Panc1 (cell line): ENCODE measurements around the gene MCF2L. TPM values are rescaled to one million over a fixed set of nuclear protein-coding genes. Genes with fewer than 3 reads are reported as not detected.

Source experiments
- ATAC-seq: fragments of 200-7000 bp; cut with Tn5 transposase; 2 replicates; pipeline ENCODE4 v1.9.1; 2020; ENCODE audit warnings: mild to moderate bottlenecking, moderate library complexity
- BruUV-seq: library from RNA; stranded (reverse); fragments of 400-500 nt; replicated peaks from 2 replicates; lab custom pipeline; 2021; lab: Mats Ljungman, UMichigan
- CTCF ChIA-PET: fragments of 300-600 bp; sonication (Branson Sonifier 250); formaldehyde crosslinking; loops from one replicate; lab custom pipeline; 2022; ENCODE audit warnings: antibody characterized with exemption; lab: Charles Lee
- POLR2A ChIA-PET: fragments of 300-600 bp; sonication (Branson Sonifier 250); formaldehyde crosslinking; loops from one replicate; lab custom pipeline; 2022; ENCODE audit warnings: antibody characterized with exemption; lab: Charles Lee
- DNase-seq: peaks from one replicate; pipeline ENCODE4 v3.0.0-alpha.2; 2010; ENCODE audit warnings: low read depth, low spot score
- H3K27ac ChIP-seq: 2 replicates; pipeline ENCODE4 v1.5.1; 2011; ENCODE audit warnings: mild to moderate bottlenecking, low read length, inconsistent platforms
- H3K27me3 ChIP-seq: fragments of 200-500 bp; sonication (Bioruptor generic); 2 replicates; pipeline ENCODE4 v1.6.0; 2014; ENCODE audit warnings: low read length, inconsistent platforms; ENCODE audit not compliant: control insufficient read depth, insufficient read depth
- H3K36me3 ChIP-seq: fragments of 200-500 bp; sonication (Bioruptor generic); 2 replicates; pipeline ENCODE4 v1.5.1; 2014; ENCODE audit warnings: inconsistent platforms, mild to moderate bottlenecking, low read length, moderate library complexity; ENCODE audit not compliant: control insufficient read depth, insufficient read depth
- H3K4me1 ChIP-seq: 2 replicates; pipeline ENCODE4 v1.5.1; 2011; ENCODE audit warnings: inconsistent platforms, mild to moderate bottlenecking, low read length, moderate library complexity; ENCODE audit not compliant: control insufficient read depth, insufficient read depth
- H3K4me3 ChIP-seq, 2 experiments: 2 replicates each; pipeline ENCODE4 v1.5.1; 2011 to 2012; ENCODE audit warnings: low read depth in 2 of 2, low read length in 2 of 2, mild to moderate bottlenecking in 2 of 2, inconsistent platforms in 1 of 2, moderate library complexity in 1 of 2
- H3K9me3 ChIP-seq: fragments of 200-500 bp; sonication (Bioruptor generic); 2 replicates; pipeline ENCODE4 v1.5.1; 2014; ENCODE audit warnings: low read depth, mild to moderate bottlenecking, inconsistent platforms, low read length, moderate library complexity; ENCODE audit not compliant: control insufficient read depth, insufficient read depth
- CTCF ChIP-seq: fragments of 450-650 bp; IDR thresholded peaks from 2 replicates; pipeline ENCODE4 v1.5.1; 2017; ENCODE audit warnings: mild to moderate bottlenecking
- POLR2AphosphoS5 ChIP-seq: IDR thresholded peaks from 2 replicates; pipeline ENCODE4 v1.6.1; 2012; ENCODE audit warnings: mild to moderate bottlenecking, low read depth, low read length, moderate library complexity
- REST ChIP-seq, 2 experiments: IDR thresholded peaks; 2 replicates each; pipeline ENCODE4 v1.6.1; 2011 to 2012; ENCODE audit warnings: low read depth in 2 of 2, control low read depth in 1 of 2, low read length in 1 of 2, mild to moderate bottlenecking in 1 of 2, moderate library complexity in 1 of 2; ENCODE audit not compliant: insufficient read depth in 1 of 2
- SIN3A ChIP-seq: IDR thresholded peaks from 2 replicates; pipeline ENCODE4 v1.6.1; 2012; ENCODE audit warnings: low read depth, mild to moderate bottlenecking, low read length, moderate library complexity, borderline replicate concordance; ENCODE audit not compliant: insufficient read depth
- TCF7L2 ChIP-seq: IDR thresholded peaks from 2 replicates; pipeline ENCODE4 v1.6.1; 2011; ENCODE audit warnings: mild to moderate bottlenecking, low read depth, low read length, inconsistent platforms
- in situ Hi-C: cut with HindIII; loops from 2 replicates; pipeline ENCODE4 v1.10.0; 2016; ENCODE audit warnings: low sequenced_read_pairs, low pct_unique_long_range_greater_than_20kb
- intact Hi-C: fragments of 100-400 bp; cut with micrococcal nuclease; formaldehyde crosslinking; loops from one replicate; pipeline ENCODE4 v1.10.0; 2022; ENCODE audit not compliant: unreplicated experiment
- total RNA-seq: library from RNA; stranded (reverse); gene quantifications from one replicate; pipeline ENCODE4 v1.2.1, GENCODE V29; 2021; ENCODE audit not compliant: unreplicated experiment

The MCF2L gene
- total RNA-seq, 1 experiment from 2014 or later, result 0.57 TPM

GRCh38 chr13:113117335-113117872, 148.4 kb downstream of the MCF2L start:
- CTCF ChIA-PET, result no interaction called here
- H3K9me3 ChIP-seq, result no peaks in the 10 kb centered on the region
- H3K4me1 ChIP-seq, result no peaks in the 10 kb centered on the region
- ATAC-seq (no peak), DNase-seq (no peak)
- intact Hi-C loops (no loop called here), in situ Hi-C loops (no loop called here)
- H3K36me3 ChIP-seq, result no peaks in the 10 kb centered on the region
- no peak overlapping the region for H3K27ac ChIP-seq
- BruUV-seq, result no TSS peak
- POLR2A ChIA-PET, result interaction anchor here (0.6 kb wide), 1 partner anchor 12 kb away, joined by 11 read pairs; no protein-coding TSS in a partner anchor
- H3K27me3 ChIP-seq, result no peaks in the 10 kb centered on the region
- TF ChIP-seq CTCF, result no peak
- H3K4me3 ChIP-seq, result no peak overlapping the region

DNA sequence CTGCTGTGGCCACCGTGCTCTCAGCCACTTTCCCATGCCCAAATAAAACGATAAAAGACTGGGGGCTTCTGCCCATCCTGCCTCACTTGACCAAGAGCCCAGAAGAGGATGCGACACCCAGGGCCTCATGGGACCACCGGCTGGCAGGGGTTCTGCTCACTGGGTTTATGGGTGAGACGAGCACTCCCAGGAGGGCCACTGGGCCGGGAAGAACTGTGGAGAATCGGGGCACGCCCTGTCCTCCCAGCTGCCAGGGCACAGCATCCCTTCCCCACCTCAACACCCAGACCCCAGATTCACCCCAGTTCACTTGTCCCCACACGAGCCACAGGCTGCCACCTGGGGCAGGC, 148.9 kb downstream of the MCF2L start:
- Histone ChIP-seq H3K4me3 (no peak overlapping the region), H3K9me3 (no peaks in the 10 kb centered on the region), H3K27me3 (no peaks in the 10 kb centered on the region), H3K4me1 (no peaks in the 10 kb centered on the region), H3K36me3 (no peaks in the 10 kb centered on the region), H3K27ac (no peak overlapping the region)
- ATAC-seq (no peak), DNase-seq (no peak)
- ChIA-PET CTCF (no interaction called here), POLR2A (no interaction called here)
- in situ Hi-C loops, result no loop called here
- TF ChIP-seq TCF7L2, result no peak
- TF ChIP-seq SIN3A, result no peak
- TF ChIP-seq POLR2AphosphoS5, result no peak
- TF ChIP-seq REST (IDR thresholded peaks at IDR 0.05; ENCODE audit: insufficient read depth in 1 of 2, low read depth in 2 of 2, low read length in 1 of 2), result no peak
- TF ChIP-seq CTCF, result no peak
- BruUV-seq, result no TSS peak
- intact Hi-C loops, result no loop called here
